MM.1S (cell line): Measurements from ENCODE around the gene CCDC69.
A peak's percentile ranks its signal among the peaks of the same experiment; 100 is the strongest.
"Not testable (repeated sequence)": the region's sequence is repeated elsewhere in the genome, so short reads cannot be mapped to it uniquely, and the experiment has no call there.

Experiments used
- DNase-seq: peaks from one replicate; pipeline ENCODE4 v3.0.0-alpha.2; 2015
- H2AFZ ChIP-seq: fragments of 300-600 bp; sonication (generic); 2 replicates; pipeline ENCODE4 v1.6.0; 2016; ENCODE audit warnings: antibody characterized with exemption, low read length
- H3F3A ChIP-seq: fragments of 300-600 bp; sonication (generic); 2 replicates; pipeline ENCODE4 v1.6.1; 2016; ENCODE audit warnings: mild to moderate bottlenecking, antibody characterized with exemption, low read length, moderate library complexity, mixed read lengths; ENCODE audit not compliant: insufficient read depth
- H3K27ac ChIP-seq: fragments of 300-600 bp; sonication (generic); 2 replicates; pipeline ENCODE4 v1.5.1; 2016; ENCODE audit warnings: mild to moderate bottlenecking, low read length
- H3K27me3 ChIP-seq: fragments of 300-600 bp; sonication (generic); replicated peaks from 2 replicates; pipeline ENCODE4 v1.6.0; 2016; ENCODE audit warnings: low read length; ENCODE audit not compliant: insufficient read depth
- H3K36me3 ChIP-seq: fragments of 300-600 bp; sonication (generic); replicated peaks from 2 replicates; pipeline ENCODE4 v1.6.1; 2016; ENCODE audit warnings: mild to moderate bottlenecking, low read length, mixed read lengths; ENCODE audit not compliant: insufficient read depth
- H3K4me1 ChIP-seq: fragments of 300-600 bp; sonication (generic); 2 replicates; pipeline ENCODE4 v1.6.1; 2016; ENCODE audit warnings: low read length, mixed read lengths
- H3K4me2 ChIP-seq: fragments of 300-600 bp; sonication (generic); 2 replicates; pipeline ENCODE4 v1.6.0; 2016; ENCODE audit warnings: low read depth, low read length
- H3K4me3 ChIP-seq: fragments of 300-600 bp; sonication (generic); 2 replicates; pipeline ENCODE4 v1.5.1; 2016; ENCODE audit warnings: low read length, mixed read lengths
- H3K79me2 ChIP-seq: fragments of 300-600 bp; sonication (generic); 2 replicates; pipeline ENCODE4 v1.6.1; 2016; ENCODE audit warnings: mixed run types, low read length, mixed read lengths
- H3K9ac ChIP-seq: fragments of 300-600 bp; sonication (generic); 2 replicates; pipeline ENCODE4 v1.6.1; 2016; ENCODE audit warnings: low read length, mixed read lengths
- H3K9me2 ChIP-seq: fragments of 300-600 bp; sonication (generic); replicated peaks from 2 replicates; pipeline ENCODE4 v1.6.1; 2016; ENCODE audit warnings: mild to moderate bottlenecking, low read length, mixed read lengths; ENCODE audit not compliant: insufficient read depth
- H3K9me3 ChIP-seq: fragments of 300-600 bp; sonication (generic); replicated peaks from 2 replicates; pipeline ENCODE4 v1.6.1; 2016; ENCODE audit warnings: mild to moderate bottlenecking, low read length, mixed read lengths; ENCODE audit not compliant: insufficient read depth
- H4K20me1 ChIP-seq: fragments of 300-600 bp; sonication (generic); 2 replicates; pipeline ENCODE4 v1.6.1; 2016; ENCODE audit warnings: mild to moderate bottlenecking, low read length, moderate library complexity, mixed read lengths; ENCODE audit not compliant: insufficient read depth
- CTCF ChIP-seq: fragments of 300-600 bp; sonication (generic); IDR thresholded peaks from 2 replicates; pipeline ENCODE4 v1.5.1; 2016; ENCODE audit warnings: antibody characterized with exemption, low read length, mixed read lengths
- EZH2 ChIP-seq: fragments of 300-600 bp; sonication (generic); optimal IDR thresholded peaks from 2 replicates; pipeline ENCODE3; 2017; ENCODE audit warnings: low read depth, mild to moderate bottlenecking, antibody characterized with exemption, low read length, mixed read lengths
- EZH2phosphoT487 ChIP-seq: fragments of 300-600 bp; sonication (generic); IDR thresholded peaks from 2 replicates; pipeline ENCODE4 v1.6.1; 2018; ENCODE audit warnings: antibody characterized with exemption, low read length

CCDC69 gene

GRCh38 chr5:151200913-151201595, 22.8 kb downstream of the CCDC69 start:
- peaks cover 24% of the 10 kb centered on the region for H3K4me1 ChIP-seq
- peaks cover 6% of the 10 kb centered on the region; the same call in 1 of the 2 replicates for H3K79me2 ChIP-seq
- H3K36me3 ChIP-seq: peaks cover 19% of the 10 kb centered on the region
- H3F3A ChIP-seq: peaks cover 23% of the 10 kb centered on the region
- H2AFZ ChIP-seq: no peak overlapping the region
- TF ChIP-seq EZH2phosphoT487 (no peak), EZH2 (no peak), CTCF (no peak)
- no peak overlapping the region for H3K4me3 ChIP-seq
- H3K9me2 ChIP-seq: no peaks in the 10 kb centered on the region
- no peak overlapping the region for H3K9ac ChIP-seq
- no peak for DNase-seq
- H3K9me3 ChIP-seq: no peaks in the 10 kb centered on the region
- no peaks in the 10 kb centered on the region for H4K20me1 ChIP-seq
- no peak overlapping the region for H3K27ac ChIP-seq
- H3K4me2 ChIP-seq: no peak overlapping the region
- H3K27me3 ChIP-seq: no peaks in the 10 kb centered on the region

- H3K27ac ChIP-seq: no peak overlapping the region
- no peaks in the 10 kb centered on the region for H3K27me3 ChIP-seq
- no peak overlapping the region for H3K9ac ChIP-seq
- H4K20me1 ChIP-seq: no peaks in the 10 kb centered on the region
- H3K9me3 ChIP-seq: no peaks in the 10 kb centered on the region
- H3K9me2 ChIP-seq: no peaks in the 10 kb centered on the region
- peaks cover 23% of the 10 kb centered on the region for H3F3A ChIP-seq
- H3K79me2 ChIP-seq: peaks cover 16% of the 10 kb centered on the region
- no peak overlapping the region for H3K4me2 ChIP-seq
- no peak overlapping the region for H3K4me3 ChIP-seq
- no peak for DNase-seq
- peaks cover 29% of the 10 kb centered on the region for H3K4me1 ChIP-seq
- H3K36me3 ChIP-seq: peaks cover 19% of the 10 kb centered on the region
- TF ChIP-seq CTCF (no peak), EZH2 (no peak), EZH2phosphoT487 (no peak)
- H2AFZ ChIP-seq: no peak overlapping the region
Measured at GRCh38 chr5:151199581-151200185, 24.2 kb downstream of the CCDC69 start.

- Histone ChIP-seq H4K20me1 (no peaks in the 10 kb centered on the region), H3K4me2 (no peak overlapping the region), H3K79me2 (peaks cover 19% of the 10 kb centered on the region), H3K4me1 (peaks cover 29% of the 10 kb centered on the region), H3K36me3 (peaks cover 23% of the 10 kb centered on the region), H3F3A (peaks cover 23% of the 10 kb centered on the region), H3K9ac (no peak overlapping the region), H2AFZ (no peak overlapping the region), H3K9me3 (no peaks in the 10 kb centered on the region), H3K9me2 (no peaks in the 10 kb centered on the region), H3K4me3 (no peak overlapping the region), H3K27me3 (no peaks in the 10 kb centered on the region), H3K27ac (no peak overlapping the region)
- no peak for DNase-seq
- TF ChIP-seq EZH2: no peak
- TF ChIP-seq EZH2phosphoT487: no peak
- TF ChIP-seq CTCF: no peak
Measured at GRCh38 chr5:151198861-151199260, 25.0 kb downstream of the CCDC69 start.

- Histone ChIP-seq H3K4me1 (peaks cover 29% of the 10 kb centered on the region), H3K4me2 (peak overlapping the region; percentile 40; the same call in 1 of the 2 replicates), H3K27ac (peak overlapping the region; percentile 68; the same call in 1 of the 2 replicates), H3K79me2 (peaks cover 33% of the 10 kb centered on the region), H3K36me3 (peaks cover 34% of the 10 kb centered on the region), H3F3A (peaks cover 23% of the 10 kb centered on the region)
- not testable (repeated sequence) for H4K20me1 ChIP-seq, H3K4me3 ChIP-seq, H3K9me3 ChIP-seq, H3K9ac ChIP-seq, H2AFZ ChIP-seq, H3K9me2 ChIP-seq, DNase-seq, H3K27me3 ChIP-seq
Measured at GRCh38 chr5:151197291-151197600, 26.6 kb downstream of the CCDC69 start.
